HepG2 (cell line): ENCODE data around the gene SERP1. TPM values are rescaled to one million over a fixed set of nuclear protein-coding genes. Genes with fewer than 3 reads are reported as not detected.

Source experiments
- ARNTL ChIP-seq: sonication (generic); formaldehyde crosslinking; IDR thresholded peaks from 2 replicates; pipeline ENCODE4 v1.4.0; 2020; ENCODE audit warnings: mild to moderate bottlenecking, missing genetic modification reagents
- FUBP1 ChIP-seq: sonication (generic); formaldehyde crosslinking; IDR thresholded peaks from 2 replicates; pipeline ENCODE4 v1.5.1; 2020; ENCODE audit warnings: missing genetic modification reagents, mild to moderate bottlenecking, borderline replicate concordance
- KIAA2018 ChIP-seq: sonication (generic); formaldehyde crosslinking; IDR thresholded peaks from 2 replicates; pipeline ENCODE4 v1.5.0; 2020; ENCODE audit warnings: mild to moderate bottlenecking, missing genetic modification reagents, borderline replicate concordance
- NR1H2 ChIP-seq: sonication (generic); formaldehyde crosslinking; IDR thresholded peaks from 2 replicates; pipeline ENCODE4 v1.8.1; 2022; ENCODE audit warnings: low read depth, missing genetic modification reagents, borderline replicate concordance
- PBX3 ChIP-seq: sonication (generic); formaldehyde crosslinking; IDR thresholded peaks from 2 replicates; pipeline ENCODE4 v1.8.1; 2023; ENCODE audit warnings: missing genetic modification reagents, inconsistent platforms, borderline replicate concordance
- PPARG ChIP-seq: conservative IDR thresholded peaks from 2 replicates; pipeline ENCODE4 v1.6.1; 2016; ENCODE audit warnings: missing biosample characterization, missing genetic modification reagents
- THYN1 ChIP-seq: sonication (generic); formaldehyde crosslinking; IDR thresholded peaks from 2 replicates; pipeline ENCODE4 v1.8.1; 2023; ENCODE audit warnings: low read depth, mild to moderate bottlenecking, moderate library complexity, missing genetic modification reagents, borderline replicate concordance
- ZBTB10 ChIP-seq: sonication (generic); formaldehyde crosslinking; IDR thresholded peaks from 2 replicates; pipeline ENCODE4 v1.4.0; 2020; ENCODE audit warnings: missing genetic modification reagents, borderline replicate concordance
- ZBTB42 ChIP-seq: sonication (generic); formaldehyde crosslinking; IDR thresholded peaks from 2 replicates; pipeline ENCODE4 v1.5.0; 2020; ENCODE audit warnings: mild to moderate bottlenecking, missing genetic modification reagents
- ZNF33A ChIP-seq: sonication (generic); formaldehyde crosslinking; IDR thresholded peaks from 2 replicates; pipeline ENCODE4 v1.5.1; 2020; ENCODE audit warnings: missing genetic modification reagents, mild to moderate bottlenecking, moderate library complexity, borderline replicate concordance
- ZNF572 ChIP-seq: sonication (generic); formaldehyde crosslinking; IDR thresholded peaks from 2 replicates; pipeline ENCODE4 v1.5.1; 2020; ENCODE audit warnings: mild to moderate bottlenecking, missing genetic modification reagents
- ZNF766 ChIP-seq: sonication (generic); formaldehyde crosslinking; IDR thresholded peaks from 2 replicates; pipeline ENCODE4 v1.5.0; 2020; ENCODE audit warnings: missing genetic modification reagents, borderline replicate concordance
- ZSCAN9 ChIP-seq: IDR thresholded peaks from 2 replicates; pipeline ENCODE4 v1.6.1; 2016; ENCODE audit warnings: borderline replicate concordance
- polyA plus RNA-seq, 8 experiments: library from polyadenylated mRNA; depleted of rRNA in 3 of 8; stranded (reverse) in 7 of 8; unstranded in 1 of 8; fragments of >200 nt; fragmentation: Illumina TruSeq in 4 of 8; extraction: Trizol in 4 of 8; gene quantifications; 2 replicates each; pipeline versions ENCODE4 v1.2.1 to v1.2.3, GENCODE V29; 2011 to 2016; ENCODE audit warnings: low read depth in 4 of 8, missing spikeins in 1 of 8, mixed read lengths in 1 of 8; ENCODE audit not compliant: insufficient read depth in 1 of 8
- total RNA-seq, 5 experiments: library from RNA; depleted of rRNA; stranded (reverse); fragments of >200 nt; fragmentation: Illumina TruSeq; extraction: Trizol; gene quantifications; 2 replicates each; pipeline ENCODE4 v1.2.3, GENCODE V29; 2016; ENCODE audit warnings: low read depth in 1 of 5

SERP1 gene
- total and polyA plus RNA-seq, 2 of the 13 experiments (the other 11 are each of a cell fraction or from before 2014, with no cell fraction given), result 61.2 to 95.0 TPM

- TF ChIP-seq FUBP1 (CRISPR knock-in tag) (no peak), ZBTB10 (CRISPR knock-in tag) (0 out of 2 replicates have a peak, but pooled peaks have one; percentile 39), ZBTB42 (CRISPR knock-in tag) (no peak; the same call in 1 of the 2 replicates), NR1H2 (CRISPR knock-in tag) (peak; percentile 34; the same call in 1 of the 2 replicates), ZSCAN9 (CRISPR knock-in tag) (0 out of 2 replicates have a peak, but pooled peaks have one; percentile 37), ZNF33A (CRISPR knock-in tag) (no peak), PPARG (peak; percentile 67), ZNF572 (CRISPR knock-in tag) (0 out of 2 replicates have a peak, but pooled peaks have one; percentile 85), ZNF766 (CRISPR knock-in tag) (no peak), ARNTL (CRISPR knock-in tag) (no peak), PBX3 (no peak), KIAA2018 (CRISPR knock-in tag) (0 out of 2 replicates have a peak, but pooled peaks have one; percentile 78), THYN1 (CRISPR knock-in tag) (no peak)
Measured at GRCh38 chr3:150546226-150547044, at the start of gene SERP1, which contains the start of gene EIF2A (continued).
